Measurements from ENCODE around the gene ADD1. TPM values are rescaled to one million over a fixed set of nuclear protein-coding genes. Genes with fewer than 3 reads are reported as not detected.

The ADD1 gene
- polyA plus RNA-seq, 3 donors = 76.1 to 122 (median 103) TPM

GRCh38 chr4:2930135-2930757, 86.6 kb downstream of the ADD1 start:
- H3K9me3 ChIP-seq (replicated peaks in 1 of 2; ENCODE audit: control insufficient read depth in 1 of 2, insufficient read depth in 1 of 2, low read length in 2 of 2) = no peaks in the 10 kb centered on the region
- no peaks in the 10 kb centered on the region for H3K27me3 ChIP-seq (ENCODE audit: control insufficient read depth in 2 of 2, insufficient read depth in 2 of 2, low read length in 2 of 2)
- H3K4me1 ChIP-seq (ENCODE audit: control insufficient read depth in 1 of 2, insufficient read depth in 2 of 2, low read length in 2 of 2) = peaks cover 34 to 36% of the 10 kb centered on the region in 2 donors
- H3K9me3 Mint-ChIP-seq = no peaks in the 10 kb centered on the region
- H3K4me1 Mint-ChIP-seq = peaks cover 25% of the 10 kb centered on the region
- H3K4me3 ChIP-seq (replicated peaks in 1 of 3; ENCODE audit: low read depth in 2 of 3, low read length in 3 of 3) = no peak overlapping the region
- DNase-seq = no peak
- no peak overlapping the region for H3K4me2 ChIP-seq (replicated peaks; ENCODE audit: extremely low read depth, low read length, poor library complexity, severe bottlenecking)
- H3K27ac ChIP-seq (ENCODE audit: low read depth in 1 of 2, low read length in 2 of 2) = peak overlapping the region in 1 of 2 donors; percentile 85
- WGBS (ENCODE audit: insufficient coverage) = 88% methylated on average over 8 of the region's 12 CpGs
- H3K36me3 ChIP-seq (replicated peaks in 1 of 2; ENCODE audit: control insufficient read depth in 1 of 2, insufficient read depth in 2 of 2, low read length in 2 of 2) = peaks cover 61 to 63% of the 10 kb centered on the region in 2 donors
- H4K20me1 ChIP-seq (ENCODE audit: insufficient read depth, low read length) = peaks cover 56% of the 10 kb centered on the region
- no peak for TF ChIP-seq CTCF (IDR thresholded peaks at IDR 0.05)
- H3K9ac ChIP-seq (ENCODE audit: insufficient read depth, low read length, poor library complexity, severe bottlenecking) = no peak overlapping the region
- no peak overlapping the region for H3K4me3 Mint-ChIP-seq
- H3K79me2 ChIP-seq (ENCODE audit: insufficient read depth, low read length) = peaks cover 51% of the 10 kb centered on the region
- H3K27me3 Mint-ChIP-seq (ENCODE audit: low read depth in 3 of 3) = peaks cover 0 to 5% (median 2%) of the 10 kb centered on the region in 3 donors
- intact Hi-C loops (cut with micrococcal nuclease) = loop anchor here (5.0 to 10.0 kb wide), 2 partner anchors 85 to 173 kb away; partner anchors contain the start of genes ADD1 (in 2 of the 2) and TNIP2 (in 2 of the 2)
- H3K27ac Mint-ChIP-seq = peak overlapping the region in 4 of 7 donors; percentile 1 to 42 (median 33)
- H3K36me3 Mint-ChIP-seq = peaks cover 47 to 58% of the 10 kb centered on the region in 2 donors
- H2AFZ ChIP-seq (ENCODE audit: insufficient read depth, low read depth, low read length, poor library complexity, severe bottlenecking) = no peak overlapping the region

GRCh38 chr4:2930758-2931511, 87.3 kb downstream of the ADD1 start:
- H3K4me1 Mint-ChIP-seq = peaks cover 32% of the 10 kb centered on the region
- H3K4me2 ChIP-seq (replicated peaks; ENCODE audit: extremely low read depth, low read length, poor library complexity, severe bottlenecking) = peak overlapping the region; percentile 76
- H3K27me3 ChIP-seq (ENCODE audit: control insufficient read depth in 2 of 2, insufficient read depth in 2 of 2, low read length in 2 of 2) = no peaks in the 10 kb centered on the region
- H3K27me3 Mint-ChIP-seq (ENCODE audit: low read depth in 3 of 3) = peaks cover 0 to 5% (median 2%) of the 10 kb centered on the region in 3 donors
- DNase-seq = no peak
- H3K36me3 Mint-ChIP-seq = peaks cover 41 to 51% of the 10 kb centered on the region in 2 donors
- TF ChIP-seq CTCF (IDR thresholded peaks at IDR 0.05) = no peak
- H3K79me2 ChIP-seq (ENCODE audit: insufficient read depth, low read length) = peaks cover 58% of the 10 kb centered on the region
- intact Hi-C loops (cut with micrococcal nuclease) = loop anchor here (5.0 to 10.0 kb wide), 2 partner anchors 86 to 174 kb away; partner anchors contain the start of genes ADD1 (in 2 of the 2) and TNIP2 (in 2 of the 2)
- no peak overlapping the region for H2AFZ ChIP-seq (ENCODE audit: insufficient read depth, low read depth, low read length, poor library complexity, severe bottlenecking)
- peaks cover 41 to 43% of the 10 kb centered on the region in 2 donors for H3K4me1 ChIP-seq (ENCODE audit: control insufficient read depth in 1 of 2, insufficient read depth in 2 of 2, low read length in 2 of 2)
- H3K9ac ChIP-seq (ENCODE audit: insufficient read depth, low read length, poor library complexity, severe bottlenecking) = peak overlapping the region; percentile 54
- peak overlapping the region; percentile 67 to 85 for H3K27ac ChIP-seq (ENCODE audit: low read depth in 1 of 2, low read length in 2 of 2)
- no peaks in the 10 kb centered on the region for H3K9me3 Mint-ChIP-seq
- peak overlapping the region in 1 of 3 experiments; percentile 69 for H3K4me3 ChIP-seq (replicated peaks in 1 of 3; ENCODE audit: low read depth in 2 of 3, low read length in 3 of 3)
- peaks cover 54 to 56% of the 10 kb centered on the region in 2 donors for H3K36me3 ChIP-seq (replicated peaks in 1 of 2; ENCODE audit: control insufficient read depth in 1 of 2, insufficient read depth in 2 of 2, low read length in 2 of 2)
- no peak overlapping the region for H3K4me3 Mint-ChIP-seq
- H3K9me3 ChIP-seq (replicated peaks in 1 of 2; ENCODE audit: control insufficient read depth in 1 of 2, insufficient read depth in 1 of 2, low read length in 2 of 2) = no peaks in the 10 kb centered on the region
- H4K20me1 ChIP-seq (ENCODE audit: insufficient read depth, low read length) = peaks cover 54% of the 10 kb centered on the region
- 93% methylated on average over 34 of the region's 34 CpGs for WGBS (ENCODE audit: insufficient coverage)
- peak overlapping the region in 5 of 7 donors; percentile 15 to 94 (median 41) for H3K27ac Mint-ChIP-seq
